Astrocyte of the spinal cord (primary cell): ENCODE results near the gene FYB1.

Source experiments
- DNase-seq: peaks from one replicate; pipeline ENCODE4 v3.0.0; 2011; ENCODE audit warnings: low read depth, low spot score
- H3K4me3 ChIP-seq: 2 replicates; pipeline ENCODE4 v1.5.1; 2011; ENCODE audit warnings: low read depth, mild to moderate bottlenecking, low read length, moderate library complexity
- in situ Hi-C: cut with HindIII; loops from 2 replicates; pipeline ENCODE4 v1.10.0; 2017; ENCODE audit warnings: low sequenced_read_pairs
- TF ChIP-seq, protein P1 (sequence below): IDR thresholded peaks from 2 replicates; pipeline ENCODE4 v1.5.1; 2012; ENCODE audit warnings: low read depth, mild to moderate bottlenecking, low read length, inconsistent platforms

Gene FYB1

DNA sequence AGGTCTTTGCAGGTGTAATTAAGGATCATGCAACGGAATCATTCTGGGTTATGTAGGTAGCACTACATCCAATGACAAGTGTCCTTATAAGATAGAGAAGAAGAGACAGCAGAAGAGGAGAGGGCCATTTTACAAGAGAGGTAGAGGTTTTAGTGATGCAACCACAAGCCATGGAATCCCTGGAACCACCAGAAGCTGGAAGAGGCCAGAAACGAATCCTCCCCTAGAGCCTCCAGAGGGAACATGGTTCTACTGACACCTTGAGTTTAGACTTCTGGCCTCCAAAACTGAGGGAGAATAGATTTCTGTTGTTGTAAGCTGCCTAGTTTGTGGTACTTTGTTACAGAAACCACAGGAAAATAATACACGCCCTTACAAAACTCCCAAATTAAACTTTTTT, 3.5 kb downstream of the FYB1 start:
- in situ Hi-C loops = no loop called here
- H3K4me3 ChIP-seq = no peak overlapping the region
- no peak for DNase-seq
- TF ChIP-seq, protein P1, sequence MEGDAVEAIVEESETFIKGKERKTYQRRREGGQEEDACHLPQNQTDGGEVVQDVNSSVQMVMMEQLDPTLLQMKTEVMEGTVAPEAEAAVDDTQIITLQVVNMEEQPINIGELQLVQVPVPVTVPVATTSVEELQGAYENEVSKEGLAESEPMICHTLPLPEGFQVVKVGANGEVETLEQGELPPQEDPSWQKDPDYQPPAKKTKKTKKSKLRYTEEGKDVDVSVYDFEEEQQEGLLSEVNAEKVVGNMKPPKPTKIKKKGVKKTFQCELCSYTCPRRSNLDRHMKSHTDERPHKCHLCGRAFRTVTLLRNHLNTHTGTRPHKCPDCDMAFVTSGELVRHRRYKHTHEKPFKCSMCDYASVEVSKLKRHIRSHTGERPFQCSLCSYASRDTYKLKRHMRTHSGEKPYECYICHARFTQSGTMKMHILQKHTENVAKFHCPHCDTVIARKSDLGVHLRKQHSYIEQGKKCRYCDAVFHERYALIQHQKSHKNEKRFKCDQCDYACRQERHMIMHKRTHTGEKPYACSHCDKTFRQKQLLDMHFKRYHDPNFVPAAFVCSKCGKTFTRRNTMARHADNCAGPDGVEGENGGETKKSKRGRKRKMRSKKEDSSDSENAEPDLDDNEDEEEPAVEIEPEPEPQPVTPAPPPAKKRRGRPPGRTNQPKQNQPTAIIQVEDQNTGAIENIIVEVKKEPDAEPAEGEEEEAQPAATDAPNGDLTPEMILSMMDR = no peak

DNA sequence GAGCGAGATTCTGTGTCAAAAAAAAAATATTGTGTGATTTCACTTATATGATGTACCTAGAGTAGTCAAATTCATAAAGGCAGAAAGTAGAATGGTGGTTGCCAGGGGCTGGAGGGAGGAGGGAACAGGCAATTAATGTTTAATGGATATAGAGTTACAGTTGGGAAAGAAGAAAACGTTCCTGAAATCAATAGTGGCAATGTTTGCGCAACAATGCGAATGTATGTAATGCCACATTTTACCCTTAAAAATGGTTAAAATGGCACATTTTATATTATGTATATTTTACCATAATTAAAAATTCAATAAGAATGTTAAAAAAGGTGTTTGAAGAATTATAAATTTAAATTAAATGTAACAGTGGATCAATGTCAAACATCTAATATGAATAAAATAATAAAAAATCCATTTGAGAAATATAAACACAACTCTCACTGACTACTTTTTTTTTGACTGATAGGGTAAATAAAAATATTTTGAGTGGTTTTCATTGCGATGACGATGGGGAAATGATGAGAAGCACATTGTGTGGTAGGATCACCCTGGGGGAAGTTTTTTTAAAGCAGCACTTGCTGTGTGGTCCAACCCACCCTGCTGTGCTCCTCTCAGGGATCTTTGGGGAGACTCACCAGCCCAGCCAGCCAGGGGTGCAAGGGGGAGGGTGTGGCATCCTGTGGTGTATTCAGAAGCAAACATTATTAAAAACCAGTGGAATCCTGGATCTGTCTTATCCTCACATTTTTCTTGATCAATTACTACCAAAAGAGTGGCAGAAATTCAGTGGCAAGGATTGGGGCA, 4.3 kb downstream of the FYB1 start:
- H3K4me3 ChIP-seq = no peak overlapping the region
- DNase-seq = no peak
- in situ Hi-C loops = no loop called here
- TF ChIP-seq, protein P1 = no peak

DNA sequence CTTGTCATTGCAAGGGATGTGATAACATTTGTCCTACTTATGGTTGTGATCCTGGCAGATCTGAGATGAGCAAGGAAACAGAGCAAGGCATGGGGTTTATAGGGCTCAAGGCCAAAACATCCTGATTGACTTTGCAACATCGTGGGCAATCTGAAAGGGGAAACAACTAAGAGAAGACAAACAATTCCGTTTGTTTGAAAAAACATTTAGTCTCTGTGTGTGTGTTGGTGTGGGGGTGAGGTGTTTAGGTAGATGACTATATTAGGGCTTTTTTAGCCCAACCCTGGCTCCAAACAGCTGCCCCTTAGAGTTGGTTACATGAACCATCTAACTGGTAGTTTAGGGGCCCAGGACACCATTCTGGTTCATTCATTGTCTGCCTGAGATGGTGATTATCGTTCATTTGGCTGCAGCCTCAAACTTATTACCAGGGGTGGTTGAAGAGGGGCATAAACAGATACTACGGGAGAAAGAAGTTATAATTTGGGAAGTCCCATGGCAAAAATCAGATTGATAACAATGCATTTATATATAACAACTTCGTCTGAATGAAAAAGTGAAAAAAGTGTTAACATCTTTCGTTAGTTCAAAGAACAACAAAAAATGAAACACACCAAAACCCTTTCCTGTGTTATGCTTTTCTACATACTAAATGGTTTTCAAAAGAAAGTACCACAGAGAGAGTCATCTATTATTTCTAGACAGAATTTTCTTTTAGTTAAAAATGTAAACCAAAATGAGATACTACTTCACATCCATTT, 5.7 kb downstream of the FYB1 start:
- no peak for DNase-seq
- TF ChIP-seq, protein P1 = no peak
- H3K4me3 ChIP-seq = no peak overlapping the region
- in situ Hi-C loops = no loop called here

DNA sequence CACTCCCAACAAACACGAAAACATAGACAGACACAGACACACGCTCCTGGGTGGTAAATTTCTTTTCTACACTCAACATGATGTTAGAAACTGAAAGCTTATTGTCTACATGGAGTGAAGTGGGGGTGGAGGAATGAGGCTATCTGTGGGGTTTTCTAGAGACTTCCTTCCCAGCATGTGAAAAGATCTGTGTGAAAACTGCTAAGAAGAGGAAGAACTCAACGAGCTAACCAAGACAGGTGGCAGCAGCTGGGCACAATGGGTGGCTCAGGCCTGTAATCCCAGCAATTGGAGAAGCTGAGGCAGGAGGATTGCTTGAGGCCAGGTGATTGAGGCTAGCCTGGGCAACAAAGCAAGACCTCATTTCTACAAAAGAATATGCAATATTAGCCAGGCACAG, 7.6 kb downstream of the FYB1 start:
- DNase-seq = no peak
- TF ChIP-seq, protein P1 = no peak
- no peak overlapping the region for H3K4me3 ChIP-seq
- in situ Hi-C loops = no loop called here

DNA sequence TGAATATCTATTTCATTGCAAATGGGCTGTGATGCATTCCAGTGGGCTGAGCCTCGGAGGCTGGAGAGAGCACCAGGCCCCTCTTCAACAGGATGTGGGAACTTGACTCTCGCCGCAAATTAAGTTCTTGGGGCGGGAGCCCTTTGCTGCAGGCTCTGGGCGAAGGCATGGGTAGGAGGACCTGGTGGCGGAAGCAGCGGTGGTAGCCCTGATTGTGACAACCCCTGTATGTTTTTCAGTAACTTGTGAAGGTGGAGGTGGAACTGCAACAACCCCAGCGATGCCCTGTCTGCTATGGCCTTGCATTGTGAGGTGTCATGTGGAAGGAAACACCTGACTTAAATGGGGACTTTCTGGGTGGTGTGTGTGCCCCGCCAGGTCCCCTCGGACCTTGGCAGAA, 9.4 kb downstream of the FYB1 start:
- no peak overlapping the region for H3K4me3 ChIP-seq

DNA sequence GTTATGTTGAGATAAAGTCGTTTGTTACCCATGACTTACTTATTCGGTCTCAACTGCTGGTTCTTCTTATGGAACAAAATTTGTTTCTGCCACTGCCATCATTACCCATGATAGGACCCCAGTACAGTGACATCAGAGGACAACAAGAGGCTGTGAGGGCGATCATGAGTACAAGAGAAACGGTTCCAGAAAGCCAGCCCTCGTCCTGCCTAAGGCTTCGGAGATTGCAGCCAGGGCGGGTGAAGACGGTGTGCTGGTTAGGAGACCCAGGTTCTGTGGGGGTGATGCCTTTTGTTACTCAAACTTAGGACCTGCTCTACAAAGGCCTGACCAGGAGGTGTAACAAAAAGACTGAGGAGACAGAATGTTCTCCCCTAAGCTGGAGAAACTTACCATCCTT, 10.9 kb downstream of the FYB1 start:
- in situ Hi-C loops = no loop called here
- H3K4me3 ChIP-seq = no peak overlapping the region
- DNase-seq = no peak
- TF ChIP-seq, protein P1 = no peak

More for the DNA sequence above, 9.4 kb downstream of the FYB1 start:
- in situ Hi-C loops = no loop called here
- DNase-seq = no peak
- TF ChIP-seq, protein P1 = no peak
